Right kidney (tissue), 1 donor: Measurements from ENCODE around the gene PCBP3.
"Not testable (repeated sequence)": the region's sequence is repeated elsewhere in the genome, so short reads cannot be mapped to it uniquely, and the experiment has no call there.

ENCODE experiments used
- DNase-seq: peaks from one replicate; pipeline ENCODE4 v3.0.0-alpha.2; 2016

The PCBP3 gene

GRCh38 chr21:45970674-45971615 is 327.4 kb downstream of the PCBP3 start:
- peak; percentile 76 for DNase-seq

GRCh38 chr21:45971616-45972352 is 328.3 kb downstream of the PCBP3 start:
- DNase-seq, result peak; percentile 64

GRCh38 chr21:45972353-45972715 is 328.8 kb downstream of the PCBP3 start:
- DNase-seq, result no peak

GRCh38 chr21:45972716-45973474 is 329.4 kb downstream of the PCBP3 start:
- peak; percentile 90 for DNase-seq

GRCh38 chr21:45973475-45974072 is 330.0 kb downstream of the PCBP3 start:
- DNase-seq, result peak; percentile 96

GRCh38 chr21:45974073-45975019 is 330.8 kb downstream of the PCBP3 start:
- no peak for DNase-seq

GRCh38 chr21:45975020-45975666 is 331.6 kb downstream of the PCBP3 start:
- no peak for DNase-seq

- DNase-seq, result not testable (repeated sequence)
Observed at GRCh38 chr21:45975667-45976409, 332.3 kb downstream of the PCBP3 start.

GRCh38 chr21:45976701-45977311 is 333.3 kb downstream of the PCBP3 start:
- no peak for DNase-seq

GRCh38 chr21:45977396-45977795 is 333.9 kb downstream of the PCBP3 start:
- DNase-seq, result no peak

- no peak for DNase-seq
Observed at GRCh38 chr21:45979141-45979631, 335.7 kb downstream of the PCBP3 start.

- no peak for DNase-seq
Observed at GRCh38 chr21:45979651-45980050, 336.1 kb downstream of the PCBP3 start.

- no peak for DNase-seq
Observed at GRCh38 chr21:45980271-45980670, 336.7 kb downstream of the PCBP3 start.

- no peak for DNase-seq
Observed at GRCh38 chr21:45980697-45981096, 337.2 kb downstream of the PCBP3 start.

GRCh38 chr21:45981151-45982091 is 337.9 kb downstream of the PCBP3 start, which contains the start of gene COL6A1:
TSS of gene COL6A1 (plus strand) at chr21:45981770. CDS start at chr21:45981851, 81 bp downstream.
- peak; percentile 89 for DNase-seq

- DNase-seq, result peak; percentile 78
Observed at GRCh38 chr21:45982092-45982757, 338.7 kb downstream of the PCBP3 start.
